IPS DF 19.7 (cell line): ENCODE measurements around the gene TRHDE.
"Not testable (repeated sequence)": the region's sequence is repeated elsewhere in the genome, so short reads cannot be mapped to it uniquely, and the experiment has no call there.

Experiments
- DNase-seq: peaks from one replicate; pipeline ENCODE4 v3.0.0-alpha.2; 2013; ENCODE audit warnings: low read depth, low spot score

Gene TRHDE

GRCh38 chr12:72631926-72632685, 359.9 kb downstream of the TRHDE start:
- DNase-seq, result no peak

DNA sequence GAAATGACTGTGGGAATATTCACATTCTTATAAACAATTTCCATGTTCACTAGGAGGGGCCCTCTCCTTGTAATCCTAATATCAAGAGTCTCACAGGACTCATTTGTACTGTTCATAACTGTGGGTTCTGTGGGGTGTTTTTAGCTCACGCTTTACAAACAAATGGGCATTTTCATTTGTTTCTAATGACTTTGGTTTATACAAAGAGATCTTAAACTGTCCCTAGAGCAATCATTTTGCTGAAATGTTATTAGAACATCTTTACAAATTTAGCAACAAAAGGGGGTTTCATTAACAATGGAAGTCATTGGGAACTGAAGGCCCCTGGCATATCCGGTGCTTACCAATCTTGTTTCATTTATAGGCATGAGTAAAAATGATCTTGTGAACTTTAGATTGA, 370.5 kb downstream of the TRHDE start:
- no peak for DNase-seq

- DNase-seq, result no peak
Observed at GRCh38 chr12:72647139-72647538, 375.0 kb downstream of the TRHDE start.

- no peak for DNase-seq
Observed at GRCh38 chr12:72658615-72659014, 386.4 kb downstream of the TRHDE start.

DNA sequence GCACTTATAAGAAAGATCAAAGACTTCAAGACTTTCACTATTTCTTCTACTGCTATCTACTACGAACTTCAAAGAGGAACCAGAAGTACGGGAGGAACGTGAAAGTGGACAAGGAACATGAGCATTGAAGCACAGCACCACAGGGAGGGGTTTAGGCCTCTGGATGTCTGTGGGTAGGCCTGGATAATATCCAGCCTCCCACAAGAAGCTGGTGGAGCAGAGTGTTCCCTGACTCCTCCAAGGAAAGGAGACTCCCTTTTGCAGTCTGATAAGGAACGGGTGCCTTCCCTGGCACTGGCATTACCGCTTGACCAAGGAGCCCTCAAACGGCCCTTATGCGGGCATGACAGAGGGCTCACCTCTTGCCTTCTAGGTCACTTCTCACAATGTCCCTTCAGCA, 388.0 kb downstream of the TRHDE start:
- DNase-seq, result not testable (repeated sequence)

DNA sequence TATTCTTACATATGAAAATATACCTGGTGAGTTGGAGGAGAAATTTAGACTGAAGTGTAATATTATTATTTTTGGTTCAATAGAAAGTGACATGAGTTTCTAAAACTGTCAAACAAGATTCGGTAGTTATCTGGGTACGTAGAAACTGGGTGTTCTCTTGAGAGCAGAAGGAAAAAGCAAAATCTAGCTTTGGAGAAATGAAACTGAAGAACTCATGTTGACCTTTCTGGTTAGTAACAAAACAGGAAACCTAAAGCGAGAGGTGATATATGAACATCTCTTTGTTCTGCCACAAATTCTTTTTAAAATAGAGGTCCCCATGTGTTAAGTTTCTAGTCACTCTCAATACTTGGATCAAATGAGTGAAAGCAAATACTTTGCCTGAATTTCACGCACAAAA, 401.7 kb downstream of the TRHDE start:
- DNase-seq, result no peak

DNA sequence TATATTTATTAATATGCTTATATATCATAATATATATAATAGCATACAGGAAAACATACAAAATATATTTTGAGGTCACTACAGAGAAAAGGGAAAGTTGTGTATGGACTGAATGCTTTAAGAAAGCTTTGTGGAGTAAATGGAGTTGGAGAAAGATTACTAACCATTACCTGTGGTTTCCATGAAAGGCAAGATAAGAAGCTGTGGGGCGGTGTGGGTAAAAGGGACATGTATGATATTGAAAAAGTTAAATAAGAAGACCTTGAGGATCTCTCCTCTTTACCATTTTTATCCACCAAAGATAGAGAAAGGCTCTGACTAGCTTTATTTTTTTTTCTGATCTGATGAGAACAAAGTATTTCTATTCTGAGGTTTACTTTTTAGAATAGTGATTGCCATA, 404.4 kb downstream of the TRHDE start:
- no peak for DNase-seq

- no peak for DNase-seq
Observed at GRCh38 chr12:72677139-72677538, 405.0 kb downstream of the TRHDE start.

DNA sequence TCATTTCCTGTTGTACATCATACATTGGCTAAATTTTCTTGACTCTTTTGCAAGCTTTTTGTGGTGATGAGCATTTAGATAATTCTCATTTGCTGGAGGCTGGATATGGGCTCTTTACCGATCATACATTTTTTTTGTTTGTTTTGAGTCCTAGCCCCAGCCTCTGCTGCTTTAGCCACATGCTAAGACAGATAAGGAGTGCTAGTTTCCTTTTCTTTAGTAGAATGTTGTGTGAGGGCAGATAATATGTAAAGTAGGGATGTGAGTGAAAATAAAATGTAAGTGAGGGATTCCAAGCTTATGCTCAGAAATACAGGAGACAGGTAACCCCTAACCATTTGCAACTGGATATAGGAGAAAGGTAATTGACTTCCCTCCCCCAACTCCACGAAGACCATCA, 405.7 kb downstream of the TRHDE start:
- no peak for DNase-seq

DNA sequence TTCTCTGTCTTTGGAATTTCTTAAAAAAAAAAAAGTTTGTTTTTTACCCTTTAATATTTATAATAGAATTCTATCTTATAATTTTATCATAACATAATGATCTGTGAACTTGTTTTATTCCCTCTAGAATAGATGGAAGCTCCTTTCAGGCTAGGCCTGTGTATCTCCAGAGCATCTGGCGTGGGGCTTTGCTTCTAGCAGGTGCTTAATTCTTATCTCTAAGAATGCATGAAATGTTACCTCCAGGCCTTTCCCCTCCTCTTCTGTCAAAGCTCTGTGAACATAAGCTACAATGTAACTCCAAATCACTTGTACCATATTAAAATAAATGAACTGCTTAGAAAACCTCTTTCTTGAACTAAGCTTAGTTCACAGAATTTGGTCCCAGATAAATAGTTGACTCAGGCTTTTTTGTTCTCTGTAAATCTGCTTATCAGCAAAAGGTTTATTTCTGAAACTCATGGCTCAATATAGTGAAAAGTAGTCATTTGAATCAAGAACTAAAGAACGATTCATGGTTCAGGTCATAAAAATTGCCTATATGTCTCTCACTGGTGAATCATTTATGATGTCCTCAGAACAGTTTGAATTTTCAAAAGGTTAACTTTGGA, 407.1 kb downstream of the TRHDE start:
- DNase-seq, result no peak

- no peak for DNase-seq
Observed at GRCh38 chr12:72681028-72681427, 408.9 kb downstream of the TRHDE start.

DNA sequence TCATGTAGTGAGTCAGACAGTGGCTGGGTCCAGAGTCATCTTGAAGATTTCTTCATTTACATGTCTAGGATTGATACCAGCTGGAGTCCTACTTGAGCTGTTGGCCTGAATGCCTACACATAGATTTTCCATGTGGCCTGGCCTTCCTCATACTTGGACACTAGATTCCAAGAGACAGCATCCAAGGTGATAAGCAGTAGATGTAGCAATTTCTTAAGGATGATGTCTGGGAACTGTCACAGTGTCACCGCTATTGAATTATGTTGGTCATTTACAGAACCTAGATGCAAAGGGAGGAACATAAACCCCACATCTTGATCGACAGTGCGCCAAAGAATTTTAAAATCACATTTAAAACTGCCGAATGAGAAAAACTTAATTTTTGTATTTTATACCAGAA, 412.3 kb downstream of the TRHDE start:
- no peak for DNase-seq

DNA sequence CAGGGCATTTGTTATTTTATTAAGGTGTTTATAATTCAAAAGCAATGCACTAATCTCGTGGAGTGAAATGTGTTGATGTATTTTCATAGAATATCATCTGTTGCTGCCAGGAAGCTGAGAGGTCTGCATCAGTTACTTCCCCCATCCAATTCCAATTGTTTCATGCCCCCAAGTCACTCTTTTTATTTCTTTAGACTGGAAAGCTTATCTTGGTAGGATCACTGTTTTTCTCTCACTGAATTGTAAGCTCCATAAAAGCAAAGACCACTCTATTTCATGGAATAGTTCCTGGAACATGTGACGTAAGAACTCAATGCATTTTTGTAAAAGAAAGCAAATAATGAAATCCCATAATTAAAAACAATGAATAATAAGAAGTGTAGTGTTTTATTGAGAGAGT, 420.2 kb downstream of the TRHDE start:
- no peak for DNase-seq

DNA sequence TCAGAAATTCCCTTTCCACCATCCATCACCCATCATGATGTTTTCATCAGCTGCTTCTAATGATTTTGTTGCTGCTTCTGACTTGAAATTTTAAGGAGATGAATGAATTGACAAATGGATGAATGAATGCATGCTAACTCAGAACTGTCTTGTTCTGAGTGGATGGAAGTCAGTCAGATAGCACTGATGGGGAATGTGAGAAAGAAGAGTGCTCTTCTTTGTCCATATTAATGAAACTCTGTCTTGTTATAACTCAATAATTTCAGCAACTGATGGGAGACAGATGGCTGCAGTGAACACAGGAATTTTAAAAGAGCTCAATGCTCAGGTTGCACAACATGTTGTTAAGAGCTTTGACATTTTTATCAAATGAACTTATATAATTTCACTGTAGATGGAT, 422.0 kb downstream of the TRHDE start:
- DNase-seq, result no peak

DNA sequence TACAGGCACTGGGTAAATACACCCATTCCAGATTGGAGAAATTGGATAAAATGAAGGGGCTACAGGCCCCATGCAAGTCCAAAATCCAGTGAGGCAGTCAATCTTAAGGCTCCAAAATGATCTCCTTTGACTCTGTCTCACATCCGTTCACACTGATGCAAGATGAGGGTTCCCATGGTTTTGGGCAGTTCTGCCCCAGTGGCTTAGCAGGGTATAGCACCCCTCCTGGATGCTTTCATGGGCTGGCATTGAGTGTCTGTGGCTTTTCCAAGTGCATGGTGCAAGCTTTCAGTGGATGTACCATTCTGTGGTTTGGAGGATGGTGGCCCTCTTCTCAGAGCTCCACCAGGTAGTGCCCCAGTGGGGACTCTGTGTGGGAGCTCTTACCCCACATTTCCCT, 427.2 kb downstream of the TRHDE start:
- no peak for DNase-seq

DNA sequence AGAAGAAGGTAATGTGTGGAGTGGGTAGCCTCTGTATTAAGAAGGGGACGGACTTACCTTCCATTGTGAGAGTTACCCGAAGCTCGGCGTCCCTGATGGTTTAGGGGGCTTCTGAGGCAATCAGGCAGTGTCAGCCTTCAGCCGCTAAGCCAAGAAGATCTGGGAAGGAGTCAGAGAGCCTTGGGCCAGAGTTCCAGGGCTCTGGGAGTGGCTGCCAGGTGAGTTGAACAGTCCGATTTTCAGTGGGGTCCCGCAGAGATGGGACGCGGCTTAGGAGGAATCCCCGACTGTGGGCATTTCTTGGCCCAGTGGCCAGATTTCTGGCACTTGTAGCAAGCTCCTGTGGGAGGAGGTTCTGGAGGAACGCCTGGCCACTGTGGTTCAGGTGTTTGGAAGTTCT, 439.9 kb downstream of the TRHDE start:
- DNase-seq, result not testable (repeated sequence)

- no peak for DNase-seq
Observed at GRCh38 chr12:72716221-72716620, 444.1 kb downstream of the TRHDE start.

- DNase-seq, result no peak
Observed at GRCh38 chr12:72717036-72717435, 444.9 kb downstream of the TRHDE start.
